Ureter (tissue), 1 donor: ENCODE measurements around the gene TNFSF4. TPM values are rescaled to one million over a fixed set of nuclear protein-coding genes. Genes with fewer than 3 reads are reported as not detected.
"Not testable (repeated sequence)": the region's sequence is repeated elsewhere in the genome, so short reads cannot be mapped to it uniquely, and the experiment has no call there.

Source experiments
- DNase-seq: peaks from one replicate; pipeline ENCODE4 v3.0.0-alpha.2; 2020; ENCODE audit warnings: low spot score
- total RNA-seq: library from RNA; stranded (reverse); gene quantifications from one replicate; pipeline ENCODE4 v1.2.4, GENCODE V29; 2023
- donor health status: DM: yes; HTN: yes; CAD: no.

TNFSF4 gene
- total RNA-seq, 1 donor from 2014 or later = 0.52 TPM

DNA sequence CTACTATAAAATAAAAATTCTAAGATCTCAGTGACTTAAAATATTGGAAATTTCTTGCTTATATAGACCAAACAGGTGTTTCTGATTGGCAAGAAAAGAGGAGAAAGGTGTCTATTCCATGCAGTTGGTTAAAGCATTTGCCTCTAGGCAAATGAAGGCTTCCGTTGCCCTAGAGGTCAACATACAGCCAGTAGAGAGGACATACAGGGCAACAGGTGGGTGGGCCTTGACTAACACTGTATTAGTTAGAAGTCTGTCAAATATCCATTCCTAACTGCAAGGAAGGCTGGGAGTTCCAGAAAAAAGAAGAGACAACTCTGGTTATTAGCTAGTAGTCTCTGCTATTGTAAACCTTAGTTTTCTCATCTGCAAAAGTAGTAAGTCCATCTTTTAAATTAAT, 43.0 kb downstream of the TNFSF4 start:
- no peak for DNase-seq

DNA sequence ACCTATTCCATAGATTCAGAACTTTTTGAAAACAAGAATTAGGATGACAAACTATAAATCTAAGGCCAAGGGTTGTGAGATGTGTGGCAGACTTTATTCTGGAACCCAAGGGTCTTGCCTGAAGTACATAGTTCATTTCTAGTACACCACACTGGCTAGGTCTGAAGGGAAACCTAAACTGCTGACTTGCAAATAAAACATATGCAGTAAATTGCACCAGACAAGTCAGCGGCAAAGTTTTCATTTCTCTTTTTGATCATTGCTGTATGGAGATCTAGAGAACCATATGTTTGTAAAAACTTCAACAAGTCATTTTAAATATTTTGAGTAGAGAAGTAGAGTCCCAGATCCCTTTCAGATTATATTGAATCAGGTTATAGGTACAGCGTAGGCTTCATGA, 43.9 kb downstream of the TNFSF4 start:
- no peak for DNase-seq

DNA sequence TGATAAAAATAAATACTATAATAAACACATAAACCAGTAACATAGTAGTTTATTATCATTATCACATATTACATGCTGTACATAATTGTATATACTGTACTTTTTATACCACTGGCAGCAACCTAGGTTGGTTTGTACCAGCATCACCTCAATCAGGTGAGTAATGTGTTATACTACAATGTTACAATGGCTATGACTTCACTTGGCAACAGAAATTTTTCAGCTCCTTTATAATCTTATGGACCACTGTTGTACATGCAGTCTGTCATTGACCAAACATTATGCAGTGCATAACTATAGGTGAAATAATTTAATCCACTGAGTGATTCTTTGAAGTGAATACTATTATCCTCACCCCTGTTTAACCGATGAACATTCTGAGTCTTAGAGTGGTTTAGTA, 44.5 kb downstream of the TNFSF4 start:
- DNase-seq = no peak

DNA sequence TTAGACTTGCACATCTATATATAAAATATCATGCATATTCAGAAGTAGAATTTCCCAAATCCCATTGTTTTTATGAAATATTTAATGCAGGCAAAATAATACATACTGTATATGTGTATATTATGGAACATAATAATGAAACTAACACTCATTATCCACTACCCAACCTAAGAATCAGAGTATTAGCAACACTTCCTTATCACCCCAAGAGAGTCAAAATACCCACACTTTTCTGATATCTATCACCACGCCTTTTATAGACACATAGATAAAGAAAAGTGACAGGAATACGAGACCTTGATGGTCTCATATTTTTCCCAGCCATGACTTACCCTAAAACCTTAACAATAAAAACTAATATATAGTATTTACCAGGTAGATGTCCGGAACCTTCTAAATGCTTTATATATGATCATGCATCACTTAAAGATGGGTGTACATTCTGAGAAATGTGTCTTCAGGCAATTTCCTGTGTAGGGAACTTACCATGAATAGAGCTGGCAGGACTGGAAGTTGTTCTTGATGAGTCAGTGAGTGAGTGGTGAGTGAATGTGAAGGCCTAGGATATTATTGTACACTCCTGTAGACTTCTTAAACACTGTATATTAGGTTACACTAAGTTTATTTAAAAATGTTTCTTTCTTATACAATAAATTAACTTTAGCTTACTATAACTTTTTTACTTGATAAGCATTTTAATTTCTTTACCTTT, 45.5 kb downstream of the TNFSF4 start:
- DNase-seq = no peak

DNA sequence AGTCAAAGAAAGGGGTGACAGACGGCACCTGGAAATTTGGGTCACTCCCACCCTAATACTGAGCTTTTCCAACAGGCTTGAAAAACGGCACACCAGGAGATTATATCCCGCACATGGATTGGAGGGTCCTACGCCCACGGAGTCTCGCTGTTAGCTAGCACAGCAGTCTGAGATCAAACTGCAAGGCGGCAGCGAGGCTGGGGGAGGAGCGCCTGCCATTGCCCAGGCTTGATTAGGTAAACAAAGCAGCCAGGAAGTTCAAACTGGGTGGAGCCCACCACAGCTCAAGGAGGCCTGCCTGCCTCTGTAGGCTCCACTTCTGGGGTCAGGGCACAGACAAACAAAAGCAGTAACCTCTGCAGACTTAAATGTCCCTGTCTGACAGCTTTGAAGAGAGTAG, 53.2 kb downstream of the TNFSF4 start:
- DNase-seq = not testable (repeated sequence)

DNA sequence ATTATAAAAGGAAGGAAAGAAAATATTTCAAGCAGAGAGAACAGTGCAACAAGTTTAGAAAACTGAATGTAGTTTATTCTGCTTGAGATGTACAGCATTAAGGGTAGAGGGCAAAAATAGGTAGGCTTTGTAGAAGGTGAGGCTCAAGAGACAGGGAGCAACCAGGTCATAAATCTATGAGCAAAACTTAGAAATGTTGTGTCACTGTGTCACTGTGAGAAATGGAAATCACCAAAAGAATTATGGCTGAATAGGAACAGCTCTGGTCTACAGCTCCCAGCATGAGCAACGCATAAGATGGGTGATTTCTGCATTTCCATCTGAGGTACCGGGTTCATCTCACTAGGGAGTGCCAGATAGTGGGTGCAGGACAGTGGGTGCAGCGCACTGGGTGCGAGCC, 53.6 kb downstream of the TNFSF4 start:
- DNase-seq = no peak

DNA sequence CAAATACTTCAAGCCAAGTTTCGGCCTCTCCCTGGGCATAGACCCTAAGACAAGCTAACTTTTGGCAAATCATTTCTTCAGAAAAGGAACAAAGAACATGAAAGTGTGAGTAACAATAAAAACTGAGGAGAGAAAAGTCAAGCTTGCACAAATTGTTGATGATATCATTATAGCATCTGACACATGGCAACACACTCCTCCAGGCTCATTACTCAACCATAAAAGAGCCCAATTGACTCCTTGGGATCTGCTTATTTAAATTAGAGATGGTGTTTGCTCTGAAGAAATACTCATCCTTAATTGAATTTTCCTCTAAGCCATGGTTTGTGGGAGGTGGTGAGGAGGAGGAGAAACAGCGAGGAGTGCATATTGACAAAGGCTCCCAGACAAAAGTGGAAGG, 54.5 kb downstream of the TNFSF4 start:
- DNase-seq = no peak

DNA sequence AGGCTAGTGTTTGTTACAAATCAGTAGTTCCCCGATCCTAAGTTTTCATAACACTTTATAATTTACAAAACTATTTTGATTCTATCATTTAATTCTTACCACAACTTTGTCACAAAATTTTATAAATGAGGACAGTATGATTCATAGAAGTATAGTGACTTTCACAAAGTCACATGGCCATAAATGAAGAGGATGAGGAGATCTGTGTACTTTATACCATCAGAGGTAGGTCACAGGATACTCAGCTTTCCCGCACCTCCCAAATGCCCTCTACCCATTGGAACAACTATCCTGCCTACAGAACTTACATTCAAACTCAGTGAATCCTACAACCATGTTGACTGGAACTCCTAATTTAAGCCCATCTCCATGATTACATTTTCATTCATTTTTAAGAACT, 56.3 kb downstream of the TNFSF4 start:
- DNase-seq = no peak

DNA sequence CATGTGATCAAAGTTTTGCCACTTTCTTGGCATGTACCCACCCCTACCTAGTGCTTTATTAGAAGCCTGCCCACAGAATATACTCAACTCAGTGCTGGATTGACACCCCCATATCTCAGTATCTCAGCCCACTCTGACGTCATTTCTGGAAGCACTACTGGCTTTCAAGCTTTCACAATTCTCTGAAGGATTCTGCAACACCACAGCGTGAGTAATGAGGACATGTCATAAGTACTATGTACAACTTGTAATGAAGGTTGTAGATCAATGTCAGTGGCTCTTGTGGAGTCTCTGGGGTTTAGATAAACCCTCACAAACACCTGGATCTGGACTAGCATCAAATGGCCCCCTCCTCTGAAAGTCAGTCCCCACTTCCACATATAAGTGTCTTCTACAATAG, 57.2 kb downstream of the TNFSF4 start:
- DNase-seq = no peak

DNA sequence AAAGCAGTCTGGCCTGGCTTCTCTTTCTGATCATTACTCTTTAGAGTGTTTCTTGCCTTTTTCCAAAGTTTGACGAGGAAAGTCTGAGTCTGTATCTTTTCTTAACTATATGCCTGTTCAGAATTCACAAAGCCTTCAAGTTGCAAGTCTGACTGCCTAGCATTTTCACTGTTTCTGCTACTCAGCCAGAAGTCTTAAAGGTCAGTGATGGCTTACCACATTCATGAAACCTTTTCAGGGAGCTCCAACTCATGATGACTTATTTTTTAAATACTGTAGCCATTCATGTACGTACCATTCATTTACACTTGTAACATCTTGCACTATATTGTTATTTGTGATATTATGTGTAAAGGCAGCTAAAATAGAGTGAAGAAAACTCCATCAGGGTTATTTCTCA, 58.2 kb downstream of the TNFSF4 start:
- no peak for DNase-seq

DNA sequence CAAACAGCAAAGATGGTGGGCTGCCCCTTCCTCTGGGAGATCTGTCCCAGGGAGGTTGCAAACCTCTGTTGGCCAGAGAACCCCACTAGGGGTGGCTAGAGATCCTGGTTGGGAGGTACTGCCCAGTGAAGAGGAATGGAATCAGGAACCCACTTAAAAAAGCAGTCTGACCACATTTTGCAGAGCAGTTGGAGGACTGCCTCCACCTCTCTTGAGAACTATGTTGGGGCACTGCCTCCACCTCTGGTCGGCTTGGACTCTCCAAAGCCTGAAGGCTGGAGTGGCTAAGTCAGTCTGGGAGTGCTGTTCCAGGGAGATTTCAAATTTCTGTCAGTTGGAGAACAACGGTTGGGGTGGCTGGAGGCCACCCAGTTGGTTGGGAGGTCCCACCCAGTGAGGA, 58.6 kb downstream of the TNFSF4 start:
- DNase-seq = no peak

DNA sequence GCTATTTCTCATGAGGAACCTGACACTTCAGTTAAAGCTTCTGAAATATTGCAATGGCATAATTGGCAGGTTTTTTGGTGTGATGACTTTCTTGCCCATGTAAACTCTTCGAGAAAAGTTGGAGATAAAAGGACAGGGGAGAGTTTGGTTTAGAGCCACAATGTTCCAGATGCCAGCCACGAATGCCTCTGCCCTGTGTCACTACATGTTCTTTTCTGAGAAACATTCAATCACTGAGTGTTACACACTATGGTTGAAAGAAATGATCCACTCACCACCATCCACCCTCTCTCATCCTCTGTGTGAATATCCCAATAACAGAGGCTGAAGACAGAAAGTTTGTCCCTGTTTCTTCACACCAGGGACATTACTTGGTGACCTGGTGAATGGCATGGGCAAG, 66.4 kb downstream of the TNFSF4 start:
- no peak for DNase-seq

DNA sequence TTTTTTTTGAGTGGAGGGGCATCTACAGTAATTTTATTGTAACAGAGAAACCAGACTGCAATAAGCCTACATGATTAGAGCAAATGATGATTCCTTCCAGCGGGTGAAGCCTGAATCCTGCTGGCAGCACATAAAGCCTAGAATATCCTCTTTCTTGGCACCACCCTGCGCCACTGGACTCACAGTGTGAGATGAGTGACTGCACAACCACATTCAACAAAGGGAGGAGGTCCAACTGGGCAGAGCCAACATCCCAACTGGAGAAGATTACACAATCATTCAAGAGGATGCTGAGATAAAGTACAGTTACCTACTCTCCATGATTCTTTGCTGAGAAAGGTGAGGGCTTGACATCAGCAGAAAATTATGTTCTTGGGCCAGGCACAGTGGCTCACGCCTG, 67.4 kb downstream of the TNFSF4 start:
- DNase-seq = no peak

DNA sequence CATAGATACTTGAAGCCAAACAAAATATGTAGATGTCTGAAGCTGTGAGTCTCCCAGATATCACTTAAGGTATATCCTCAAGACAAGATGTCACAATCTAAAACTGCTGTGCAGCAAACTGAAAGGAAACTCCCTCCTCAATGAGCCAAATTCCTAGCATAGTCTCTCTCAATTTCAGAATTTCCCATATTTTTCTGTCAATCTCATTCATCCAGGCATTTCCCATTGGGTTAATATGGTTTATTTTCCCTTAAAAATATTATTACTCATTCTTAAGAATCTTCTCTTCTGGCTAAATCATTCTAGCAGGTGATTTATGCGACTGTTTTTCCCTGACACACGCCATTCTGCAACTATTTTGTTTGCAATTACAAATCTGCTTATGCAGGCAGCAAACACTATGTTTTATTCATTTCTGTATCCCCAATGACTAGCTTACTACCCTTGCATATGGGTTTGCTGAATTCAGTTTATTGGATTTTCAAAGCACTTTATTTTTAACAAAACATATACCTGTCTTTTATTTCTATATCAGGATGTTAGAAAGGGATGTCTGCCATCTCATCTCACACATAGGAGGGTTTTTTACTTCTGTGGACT, 69.9 kb downstream of the TNFSF4 start:
- DNase-seq = no peak

DNA sequence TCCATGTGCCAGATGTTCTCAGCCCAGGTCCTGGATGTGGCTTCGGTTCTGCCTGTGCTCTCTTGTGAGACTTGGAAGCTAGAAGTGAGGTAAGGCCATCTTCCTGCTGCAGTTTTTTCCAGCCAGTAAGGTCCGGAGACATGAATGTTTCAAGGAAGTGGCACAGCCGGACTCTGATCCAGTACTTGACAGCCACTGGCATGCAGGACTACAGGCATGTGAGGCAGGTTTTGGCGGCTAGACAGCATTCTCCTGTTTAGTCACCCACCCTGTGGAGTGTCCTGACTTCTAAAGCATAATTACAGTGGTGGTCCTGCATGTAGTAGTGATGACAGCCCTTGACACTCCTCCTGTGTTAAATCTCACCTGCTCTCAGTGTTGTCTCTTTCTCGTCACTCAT, 72.3 kb downstream of the TNFSF4 start:
- DNase-seq = no peak

DNA sequence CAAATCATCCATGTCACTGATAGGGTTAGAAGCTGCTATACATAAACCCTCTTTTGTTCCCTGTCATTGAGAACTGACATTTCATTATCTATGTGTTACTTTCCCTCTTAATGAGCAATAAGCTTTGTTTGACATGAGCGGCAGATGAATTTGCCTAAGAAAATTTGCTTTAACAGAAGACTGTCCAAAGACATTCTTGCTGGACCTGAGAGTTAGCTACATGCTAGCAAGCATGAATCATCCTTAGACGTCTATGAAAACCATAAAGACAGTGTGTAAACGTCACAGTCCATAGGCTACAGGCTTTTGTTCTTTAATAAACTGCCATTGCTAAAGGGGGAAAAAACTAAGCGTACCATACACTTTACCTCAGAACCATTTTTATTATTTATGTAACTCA, 73.1 kb downstream of the TNFSF4 start:
- DNase-seq = no peak

Other genes with a start within 250 kb of the TNFSF4 start
- gene TNFSF18, start 156.4 kb downstream of the TNFSF4 start, total RNA-seq = not detected